ENCODE results near the gene NPPC.
"Not testable (repeated sequence)": the region's sequence is repeated elsewhere in the genome, so short reads cannot be mapped to it uniquely, and the experiment has no call there.

Gene NPPC

DNA sequence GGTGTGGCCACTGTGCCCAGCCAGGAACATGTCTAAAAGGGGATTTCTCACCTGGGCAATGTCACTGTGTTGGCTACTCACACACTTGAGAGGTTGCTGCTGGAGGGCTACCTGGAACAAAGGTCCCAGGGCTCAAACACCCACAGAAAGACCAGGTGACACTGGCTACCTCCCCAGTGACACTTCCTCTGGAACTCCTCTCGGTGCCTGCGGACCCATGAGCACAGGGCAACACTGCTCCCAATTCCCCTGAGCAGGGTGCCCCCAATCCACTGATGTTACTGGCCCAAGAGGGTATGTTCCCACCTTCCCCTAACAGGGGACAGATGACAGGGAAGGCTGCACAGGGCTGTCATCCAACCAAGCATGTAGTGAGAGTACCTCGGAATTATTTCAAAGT, 5.8 kb downstream of the NPPC start:
- DNase-seq (ENCODE audit: low read depth) = no peak

GRCh38 chr2:231919341-231920035, 6.7 kb downstream of the NPPC start:
- DNase-seq (ENCODE audit: low read depth) = no peak

DNA sequence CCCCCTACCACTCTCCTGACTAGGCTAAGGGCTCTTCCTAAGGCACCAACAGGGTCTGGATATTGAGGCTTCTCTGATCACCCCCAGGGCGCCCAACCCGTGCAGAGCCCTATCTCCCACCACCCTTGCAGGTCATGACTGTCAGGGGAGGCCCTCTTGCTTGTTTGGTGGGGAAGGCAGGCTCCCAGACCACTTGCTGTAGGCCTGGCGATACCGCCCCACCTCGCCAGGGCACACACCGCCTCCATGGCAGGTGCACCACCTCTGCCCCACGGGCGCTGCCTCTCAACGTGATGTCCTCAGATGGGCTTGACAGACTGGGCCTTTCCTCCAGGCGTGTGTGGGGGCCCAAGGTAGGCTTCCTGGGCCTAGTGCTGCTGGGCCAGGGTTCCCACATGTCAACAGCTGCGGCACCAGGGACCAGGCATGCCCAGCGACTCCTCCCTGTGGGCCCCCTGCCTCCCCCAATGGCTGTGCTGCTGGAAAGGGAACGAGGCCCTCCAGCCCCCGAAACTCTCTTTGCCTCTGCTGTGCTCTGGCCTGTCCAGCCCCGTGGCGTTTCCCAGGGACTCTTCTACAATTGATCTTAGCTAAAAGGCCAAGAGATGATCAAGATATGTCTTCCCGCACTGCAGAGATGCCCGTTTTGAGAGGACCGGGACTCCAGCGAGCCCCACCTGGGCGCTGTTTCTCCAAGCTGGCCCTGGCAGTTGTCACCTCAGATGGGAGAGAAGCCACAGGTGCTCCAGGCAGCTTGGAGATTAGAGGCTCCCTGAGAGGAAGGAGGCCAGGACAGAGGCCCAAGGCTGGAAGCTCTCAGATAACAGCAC, 7.5 kb downstream of the NPPC start:
- DNase-seq (ENCODE audit: low read depth) = no peak

GRCh38 chr2:231917280-231918066, 8.7 kb downstream of the NPPC start:
- DNase-seq (ENCODE audit: low read depth) = no peak

GRCh38 chr2:231914077-231914690, 12.0 kb downstream of the NPPC start:
- no peak for DNase-seq (ENCODE audit: low read depth)

DNA sequence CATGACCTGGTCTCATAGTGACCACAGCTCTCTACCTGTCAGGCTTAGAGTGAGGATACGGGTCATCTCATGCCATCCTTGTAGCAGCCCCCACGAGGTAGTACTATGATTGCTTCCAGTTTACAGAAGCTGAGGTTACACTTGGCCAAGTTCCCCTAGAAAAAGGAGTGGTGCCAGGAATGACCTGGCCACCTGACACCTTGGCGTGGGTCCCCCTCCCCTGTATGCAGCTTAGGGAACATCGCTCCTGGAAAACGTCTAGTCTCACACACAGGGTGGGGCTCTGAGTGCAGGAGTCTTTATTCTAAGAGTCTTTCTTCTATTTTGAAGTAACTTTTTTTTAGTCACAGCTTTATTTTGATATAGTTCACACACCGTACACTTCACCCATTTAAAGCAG, 14.8 kb downstream of the NPPC start:
- no peak for DNase-seq (ENCODE audit: low read depth)

GRCh38 chr2:231910771-231911170, 15.4 kb downstream of the NPPC start:
- DNase-seq (ENCODE audit: low read depth) = no peak

DNA sequence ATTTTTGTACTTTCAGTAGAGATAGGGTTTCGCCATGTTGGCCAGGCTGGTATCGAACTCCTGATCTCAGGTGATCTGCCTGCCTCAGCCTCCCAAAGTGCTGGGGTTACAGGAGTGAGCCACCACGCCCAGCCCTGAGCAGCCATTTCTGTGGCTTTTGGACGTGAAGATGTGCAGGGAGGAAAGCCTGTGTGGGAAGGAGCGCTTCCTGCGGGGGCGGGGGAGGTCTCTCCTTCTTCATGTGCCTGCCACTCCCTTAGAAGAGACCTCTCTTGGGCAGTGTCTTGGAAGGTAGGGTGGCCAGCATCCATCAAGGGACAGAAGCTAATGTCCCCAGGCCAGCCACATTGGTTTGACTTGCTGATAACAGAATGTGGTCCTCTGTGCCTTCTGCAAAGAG, 16.0 kb downstream of the NPPC start:
- DNase-seq (ENCODE audit: low read depth) = not testable (repeated sequence)

DNA sequence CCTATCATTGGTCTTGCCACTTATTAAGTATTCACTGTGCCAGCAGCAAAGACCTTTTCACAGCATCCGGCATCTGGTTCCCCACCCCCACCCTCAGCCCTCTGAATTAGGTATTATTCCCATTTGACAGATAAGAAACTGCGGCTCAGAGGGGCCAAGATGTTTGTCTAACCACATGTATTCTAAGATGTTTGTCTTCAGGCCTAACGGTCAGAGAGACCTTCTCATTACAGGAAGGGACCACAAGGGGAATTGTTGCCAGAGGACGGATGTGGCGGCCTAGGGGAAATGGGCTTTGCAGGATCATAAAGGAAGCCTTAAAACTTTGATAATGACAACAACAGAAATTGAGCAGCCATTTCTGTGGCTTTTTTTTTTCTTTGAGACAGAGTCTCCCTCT, 16.6 kb downstream of the NPPC start:
- DNase-seq (ENCODE audit: low read depth) = no peak

GRCh38 chr2:231908584-231908983, 17.6 kb downstream of the NPPC start:
- DNase-seq (ENCODE audit: low read depth) = no peak

DNA sequence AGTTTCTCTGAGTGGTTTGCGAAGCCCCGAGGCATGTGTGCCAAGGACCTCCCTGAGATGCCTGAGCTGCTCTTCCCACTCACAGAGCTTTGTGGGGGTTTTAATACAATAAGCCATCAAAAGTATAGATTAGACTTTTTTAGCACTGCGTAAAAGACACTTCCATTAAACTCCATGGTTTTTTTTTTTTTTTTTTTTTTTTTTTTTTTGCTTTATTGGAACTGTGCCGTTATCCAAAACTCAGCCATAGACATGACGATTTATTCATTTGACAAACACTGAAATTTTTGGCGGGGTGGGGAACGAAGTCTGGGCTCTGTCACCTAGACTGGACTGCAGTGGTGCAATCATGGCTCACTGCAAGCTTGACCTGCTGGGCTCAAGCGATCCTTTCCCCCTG, 18.4 kb downstream of the NPPC start:
- no peak for DNase-seq (ENCODE audit: low read depth)

DNA sequence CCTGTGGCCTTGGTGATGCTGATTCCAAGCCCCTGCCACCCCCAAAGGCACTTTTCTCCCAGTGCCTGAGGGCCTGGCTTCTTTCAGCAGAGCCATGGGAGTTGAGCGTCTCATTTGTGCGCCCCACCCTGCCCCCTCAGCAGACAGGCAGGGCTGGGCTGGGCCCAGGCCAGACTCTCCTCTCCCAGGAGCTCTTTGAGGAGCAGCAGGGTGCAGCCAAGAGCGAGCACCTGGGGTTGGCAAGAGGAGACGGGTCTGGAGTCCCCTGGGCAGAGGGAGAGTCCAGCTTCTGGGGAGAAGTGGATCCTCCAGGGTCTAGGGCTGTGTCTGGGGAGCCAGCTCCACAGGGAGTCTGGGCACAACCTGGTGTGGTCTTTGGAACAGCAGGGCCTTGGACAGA, 21.2 kb downstream of the NPPC start:
- DNase-seq (ENCODE audit: low read depth) = no peak

GRCh38 chr2:231904161-231904611, 22.0 kb downstream of the NPPC start:
- DNase-seq (ENCODE audit: low read depth) = no peak

DNA sequence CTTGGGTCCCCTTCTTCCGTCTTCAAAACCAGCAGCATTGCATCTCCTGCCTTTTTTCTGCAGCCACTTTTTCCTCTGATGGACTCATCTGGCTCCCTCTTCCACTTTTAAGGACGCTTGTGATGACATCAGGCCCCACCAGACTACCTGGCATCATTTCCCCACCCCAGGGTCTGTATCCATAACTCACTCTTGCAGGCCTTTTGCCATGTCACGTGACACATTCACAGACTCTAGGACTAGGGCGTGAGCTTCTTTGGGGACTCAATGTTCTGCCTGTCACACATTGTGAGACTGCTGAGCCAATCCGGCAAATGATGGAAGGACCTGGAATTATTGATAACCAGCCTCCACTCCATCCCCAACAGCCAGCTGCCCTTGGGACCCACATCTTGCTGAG, 23.6 kb downstream of the NPPC start:
- DNase-seq (ENCODE audit: low read depth) = no peak

- no peak for DNase-seq (ENCODE audit: low read depth)
Measured at GRCh38 chr2:231900972-231901371, 25.2 kb downstream of the NPPC start.

GRCh38 chr2:231900486-231900942, 25.7 kb downstream of the NPPC start:
- DNase-seq (ENCODE audit: low read depth) = no peak

DNA sequence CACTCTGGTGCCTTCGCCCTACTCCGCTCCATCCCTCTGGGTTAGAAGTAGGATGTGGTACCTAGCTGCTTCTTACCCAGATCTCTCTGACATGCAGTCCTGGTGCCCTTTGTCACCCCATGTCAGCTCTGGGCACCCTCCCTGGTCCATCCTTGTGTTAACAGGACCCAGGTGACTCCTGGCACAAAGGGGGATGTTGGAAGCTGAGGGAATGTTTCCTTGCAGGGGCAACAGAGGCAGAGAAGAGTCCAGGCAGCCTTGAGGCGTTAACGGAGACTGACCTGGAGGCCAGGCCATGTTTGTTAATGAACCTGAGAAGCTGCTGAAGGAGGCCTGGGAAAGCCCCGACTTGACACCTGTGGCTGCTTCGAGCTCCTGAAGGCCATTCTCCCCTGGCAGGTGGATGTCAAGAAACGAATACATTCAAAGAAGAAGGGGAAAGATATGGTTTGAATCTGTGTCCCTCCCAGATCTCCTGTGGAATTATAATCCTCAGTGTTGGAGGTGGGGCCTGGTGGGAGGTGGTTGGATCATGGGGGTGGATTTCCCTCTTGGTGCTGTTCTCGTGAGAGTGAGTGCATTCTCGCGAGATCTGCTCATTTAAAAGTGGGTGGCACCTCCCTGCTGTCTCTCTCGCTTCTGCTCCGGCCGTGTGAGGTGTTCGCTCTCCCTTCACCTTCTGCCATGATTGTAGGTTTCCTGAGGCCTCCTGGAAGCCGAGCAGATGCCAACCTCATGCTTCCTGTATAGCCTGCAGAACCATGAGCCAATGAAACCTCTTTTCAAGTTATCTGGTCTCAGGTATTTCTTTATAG, 31.4 kb downstream of the NPPC start:
- DNase-seq (ENCODE audit: low read depth) = no peak

GRCh38 chr2:231891514-231891905, 34.7 kb downstream of the NPPC start:
- no peak for DNase-seq (ENCODE audit: low read depth)

DNA sequence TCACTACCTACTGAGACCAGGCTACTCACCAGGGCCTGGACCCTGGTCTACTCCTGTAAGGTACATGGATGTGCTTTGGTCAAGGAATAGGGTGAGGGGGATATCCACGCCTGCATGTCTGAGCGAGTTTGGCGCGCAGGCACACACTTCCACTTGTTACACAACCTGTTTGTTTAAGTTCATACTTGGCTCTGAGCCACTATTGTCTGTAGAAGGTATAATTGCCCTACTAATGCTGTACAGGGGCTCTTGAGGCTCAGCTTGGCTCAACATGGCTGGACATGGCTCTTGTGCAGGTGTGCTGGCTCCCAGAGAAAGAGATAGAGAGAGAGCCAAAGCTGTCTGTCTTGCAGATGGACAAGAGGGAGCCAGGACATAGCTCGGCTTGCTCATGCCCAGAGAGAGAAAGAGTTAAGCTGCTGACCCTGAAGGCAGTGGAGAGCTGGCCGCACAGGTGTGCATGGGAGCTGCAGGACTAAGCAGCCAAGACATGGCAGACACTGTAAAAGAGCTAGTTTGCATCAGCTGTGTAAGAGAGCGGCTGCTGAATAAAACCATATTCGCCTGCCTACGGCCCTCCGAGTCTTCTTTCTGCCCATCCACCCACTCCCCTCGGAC, 35.2 kb downstream of the NPPC start:
- DNase-seq (ENCODE audit: low read depth) = no peak

DNA sequence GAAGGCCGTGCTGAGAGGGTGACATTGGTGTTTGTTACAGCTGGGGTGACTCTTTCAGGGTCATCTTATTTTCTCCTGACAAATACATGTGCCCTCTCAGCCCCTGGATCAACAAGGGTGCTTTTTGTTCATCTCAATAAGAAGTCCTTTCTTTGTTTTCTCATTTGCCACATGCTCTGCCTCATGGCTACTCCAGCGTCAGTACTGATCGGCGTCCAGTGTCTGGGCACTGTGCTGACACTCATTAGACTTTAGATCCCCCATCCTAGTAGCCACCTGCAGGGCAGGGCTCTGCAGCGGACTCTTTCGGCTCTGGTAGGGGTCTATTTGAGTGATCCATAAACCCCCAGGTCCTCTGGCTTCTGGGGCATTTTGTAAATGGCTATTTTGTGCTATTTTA, 38.4 kb downstream of the NPPC start:
- no peak for DNase-seq (ENCODE audit: low read depth)
